ENCODE data around the gene SLC22A4. TPM values are rescaled to one million over a fixed set of nuclear protein-coding genes. Genes with fewer than 3 reads are reported as not detected.
A peak's percentile ranks its signal among the peaks of the same experiment; 100 is the strongest.

Gene SLC22A4
- total RNA-seq, 1 experiment from 2014 or later = 3.8 TPM

GRCh38 chr5:132266836-132267160 is 27.4 kb upstream of the SLC22A4 start:
- H3K9me3 ChIP-seq (replicated peaks) = no peaks in the 10 kb centered on the region
- no peak overlapping the region for H3K27ac ChIP-seq
- H3K4me3 ChIP-seq = no peak overlapping the region
- H3K36me3 ChIP-seq = peaks cover 91% of the 10 kb centered on the region
- H3K27me3 ChIP-seq (replicated peaks) = no peaks in the 10 kb centered on the region
- DNase-seq (ENCODE audit: low read depth in 1 of 2, low spot score in 2 of 2) = peak in 1 of 2 experiments; percentile 41
- H3K4me1 ChIP-seq (replicated peaks) = peaks cover 89% of the 10 kb centered on the region

GRCh38 chr5:132267166-132267739 is 26.9 kb upstream of the SLC22A4 start:
- Histone ChIP-seq H3K27me3 (replicated peaks) (no peaks in the 10 kb centered on the region), H3K4me3 (no peak overlapping the region), H3K4me1 (replicated peaks) (peaks cover 84% of the 10 kb centered on the region), H3K9me3 (replicated peaks) (no peaks in the 10 kb centered on the region), H3K27ac (peak overlapping the region; percentile 92), H3K36me3 (peaks cover 91% of the 10 kb centered on the region)
- DNase-seq (ENCODE audit: low read depth in 1 of 2, low spot score in 2 of 2) = peak in 1 of 2 experiments; percentile 37

GRCh38 chr5:132267931-132268768 is 26.0 kb upstream of the SLC22A4 start:
- H3K4me3 ChIP-seq = no peak overlapping the region
- H3K9me3 ChIP-seq (replicated peaks) = no peaks in the 10 kb centered on the region
- peak; percentile 58 to 82 for DNase-seq (ENCODE audit: low read depth in 1 of 2, low spot score in 2 of 2)
- H3K27me3 ChIP-seq (replicated peaks) = no peaks in the 10 kb centered on the region
- H3K27ac ChIP-seq = peak overlapping the region; percentile 92
- peaks cover 75% of the 10 kb centered on the region for H3K4me1 ChIP-seq (replicated peaks)
- peaks cover 91% of the 10 kb centered on the region for H3K36me3 ChIP-seq

DNA sequence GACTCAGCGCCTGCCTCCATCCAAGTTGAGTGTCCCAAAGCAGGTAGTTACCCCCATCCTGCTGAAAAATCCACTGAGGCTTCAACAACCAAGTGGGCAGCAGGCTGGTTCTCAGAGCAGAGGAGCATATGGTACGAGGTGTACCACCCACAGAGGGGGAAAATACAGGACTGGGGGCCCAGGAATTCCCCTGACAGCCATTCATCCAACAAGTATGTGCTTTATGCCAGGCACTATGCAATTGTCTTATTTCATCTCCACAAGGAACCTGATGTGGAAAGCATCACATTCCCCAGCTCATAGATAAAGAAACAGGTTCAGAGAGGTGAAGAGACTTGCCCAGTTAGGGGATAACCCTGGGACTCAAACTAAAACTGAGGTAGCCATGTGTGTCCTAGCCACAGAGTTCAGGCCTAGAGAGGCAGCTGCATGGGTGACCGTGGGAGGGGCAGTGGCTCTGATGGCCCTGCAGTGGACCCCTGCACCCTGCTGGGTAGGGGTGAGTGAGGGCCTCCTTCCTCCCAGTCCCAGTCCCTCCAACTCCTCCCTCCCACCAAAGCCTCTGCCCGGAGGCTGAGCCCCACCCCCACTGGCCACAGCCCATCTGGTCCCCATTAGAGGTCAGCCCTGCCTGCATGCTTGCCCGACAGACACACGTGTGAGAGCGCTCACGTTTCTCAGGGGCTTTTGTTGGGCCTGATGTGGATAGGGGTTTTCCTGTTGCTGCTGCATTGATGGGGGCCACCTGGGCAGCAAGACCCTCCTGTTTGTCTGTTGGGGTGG is 25.2 kb upstream of the SLC22A4 start:
- DNase-seq (ENCODE audit: low read depth in 1 of 2, low spot score in 2 of 2) = peak; percentile 90 to 95
- H3K36me3 ChIP-seq = peaks cover 91% of the 10 kb centered on the region
- H3K27ac ChIP-seq = peak overlapping the region; percentile 92

DNA sequence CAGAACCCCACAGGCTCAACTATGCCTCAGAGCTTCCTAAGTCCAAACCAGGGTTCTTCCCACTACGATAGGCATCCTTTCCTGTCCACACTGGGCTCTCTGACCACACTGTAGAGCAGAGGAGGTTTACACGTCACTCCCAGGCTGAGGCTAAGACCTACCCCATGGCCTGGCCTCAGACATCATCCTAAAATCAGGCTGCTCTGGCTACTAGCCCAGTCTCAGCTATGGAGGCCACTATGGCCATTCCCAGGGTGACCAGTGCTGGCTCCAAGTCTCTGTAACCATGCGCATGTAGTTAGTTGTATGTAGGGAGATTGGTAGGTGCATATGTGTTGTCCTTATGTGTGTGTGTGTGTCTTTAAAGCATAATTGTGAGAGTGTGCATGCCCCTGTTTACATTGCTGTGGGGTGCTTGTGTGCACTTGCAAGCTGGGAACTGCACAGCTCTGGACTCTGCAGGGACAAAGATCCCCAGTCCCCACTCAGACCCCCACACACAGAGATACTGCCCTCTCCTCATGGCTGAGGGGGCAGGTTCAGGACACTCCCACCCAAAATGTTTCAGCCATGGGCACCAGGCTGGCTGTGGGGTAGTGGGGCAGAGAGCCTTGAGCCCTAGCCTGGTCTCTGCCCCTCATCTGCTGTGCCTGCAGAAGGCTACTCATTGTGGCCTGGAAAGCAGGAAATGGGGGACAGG is 24.4 kb upstream of the SLC22A4 start:
- peaks cover 92% of the 10 kb centered on the region for H3K36me3 ChIP-seq
- peak overlapping the region; percentile 92 for H3K27ac ChIP-seq
- no peak overlapping the region for H3K4me3 ChIP-seq
- peak in 1 of 2 experiments; percentile 65 for DNase-seq (ENCODE audit: low read depth in 1 of 2, low spot score in 2 of 2)
- H3K4me1 ChIP-seq (replicated peaks) = peaks cover 59% of the 10 kb centered on the region
- H3K27me3 ChIP-seq (replicated peaks) = no peaks in the 10 kb centered on the region
- H3K9me3 ChIP-seq (replicated peaks) = no peaks in the 10 kb centered on the region

More for the DNA sequence above, 25.2 kb upstream of the SLC22A4 start:
- H3K9me3 ChIP-seq (replicated peaks) = no peaks in the 10 kb centered on the region
- peaks cover 67% of the 10 kb centered on the region for H3K4me1 ChIP-seq (replicated peaks)
- H3K4me3 ChIP-seq = no peak overlapping the region
- no peaks in the 10 kb centered on the region for H3K27me3 ChIP-seq (replicated peaks)

GRCh38 chr5:132270335-132270665 is 23.9 kb upstream of the SLC22A4 start:
- H3K36me3 ChIP-seq = peaks cover 87% of the 10 kb centered on the region
- peak overlapping the region; percentile 92; the same call in 1 of the 2 replicates for H3K27ac ChIP-seq
- H3K27me3 ChIP-seq (replicated peaks) = no peaks in the 10 kb centered on the region
- no peaks in the 10 kb centered on the region for H3K9me3 ChIP-seq (replicated peaks)
- H3K4me1 ChIP-seq (replicated peaks) = peaks cover 54% of the 10 kb centered on the region
- H3K4me3 ChIP-seq = no peak overlapping the region
- no peak for DNase-seq (ENCODE audit: low read depth in 1 of 2, low spot score in 2 of 2)

DNA sequence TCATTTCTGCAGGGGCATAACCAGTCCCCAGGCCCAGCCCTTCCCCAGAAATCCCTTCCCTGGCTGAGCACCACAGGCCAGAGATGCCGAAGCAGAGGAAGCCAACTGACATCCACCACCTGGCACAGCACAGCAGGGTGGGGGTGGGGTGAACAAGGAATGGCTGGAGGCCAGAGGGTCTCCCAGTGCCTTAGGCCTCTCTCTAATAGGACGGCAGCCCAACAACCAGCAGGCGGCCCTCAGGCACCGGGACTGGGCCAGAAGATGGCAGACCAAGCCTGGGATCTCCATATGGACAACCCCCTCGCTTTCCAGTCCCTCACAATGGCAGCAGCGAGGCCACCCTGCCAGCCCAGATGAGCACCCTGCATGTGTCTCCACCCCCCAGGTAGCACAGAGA is 23.5 kb upstream of the SLC22A4 start:
- Histone ChIP-seq H3K9me3 (replicated peaks) (no peaks in the 10 kb centered on the region), H3K27ac (no peak overlapping the region), H3K36me3 (peaks cover 84% of the 10 kb centered on the region)

GRCh38 chr5:132271251-132272246 is 22.6 kb upstream of the SLC22A4 start:
- no peaks in the 10 kb centered on the region for H3K27me3 ChIP-seq (replicated peaks)
- H3K36me3 ChIP-seq = peaks cover 77% of the 10 kb centered on the region
- peak in 1 of 2 experiments; percentile 53 for DNase-seq (ENCODE audit: low read depth in 1 of 2, low spot score in 2 of 2)
- peaks cover 41% of the 10 kb centered on the region for H3K4me1 ChIP-seq (replicated peaks)
- H3K9me3 ChIP-seq (replicated peaks) = no peaks in the 10 kb centered on the region
- H3K4me3 ChIP-seq = no peak overlapping the region
- H3K27ac ChIP-seq = no peak overlapping the region

More for the DNA sequence above, 23.5 kb upstream of the SLC22A4 start:
- DNase-seq (ENCODE audit: low read depth in 1 of 2, low spot score in 2 of 2) = no peak
- H3K4me3 ChIP-seq = no peak overlapping the region
- no peaks in the 10 kb centered on the region for H3K27me3 ChIP-seq (replicated peaks)
- H3K4me1 ChIP-seq (replicated peaks) = peaks cover 50% of the 10 kb centered on the region

- Histone ChIP-seq H3K36me3 (peaks cover 67% of the 10 kb centered on the region), H3K27ac (no peak overlapping the region), H3K9me3 (replicated peaks) (no peaks in the 10 kb centered on the region), H3K27me3 (replicated peaks) (no peaks in the 10 kb centered on the region), H3K4me1 (replicated peaks) (peaks cover 31% of the 10 kb centered on the region), H3K4me3 (no peak overlapping the region)
- DNase-seq (ENCODE audit: low read depth in 1 of 2, low spot score in 2 of 2) = peak; percentile 69 to 75
These were observed 21.6 kb upstream of the SLC22A4 start for GRCh38 chr5:132272311-132273210.

DNA sequence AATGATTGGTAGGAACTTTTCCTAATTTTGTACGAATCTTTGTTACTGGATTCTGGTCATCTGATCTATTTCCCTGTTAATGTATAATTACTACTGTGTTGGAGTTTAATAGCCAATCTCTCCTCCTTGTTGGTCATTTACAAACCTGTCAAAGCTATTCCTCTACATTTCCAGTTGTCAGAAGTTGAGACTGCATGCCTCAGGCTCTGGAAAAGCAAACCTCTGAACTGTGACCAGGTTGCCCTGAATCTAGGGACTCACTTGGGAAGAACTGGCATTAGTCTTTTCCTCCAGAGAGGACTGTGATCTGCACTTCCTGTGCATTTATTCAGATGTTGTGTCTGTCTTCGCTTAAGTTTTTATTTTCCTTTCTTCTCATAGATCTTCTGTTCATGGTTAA is 20.6 kb upstream of the SLC22A4 start:
- peak in 1 of 2 experiments; percentile 15 for DNase-seq (ENCODE audit: low read depth in 1 of 2, low spot score in 2 of 2)
- Histone ChIP-seq H3K27ac (no peak overlapping the region), H3K4me1 (replicated peaks) (peaks cover 20% of the 10 kb centered on the region), H3K9me3 (replicated peaks) (no peaks in the 10 kb centered on the region), H3K4me3 (no peak overlapping the region), H3K36me3 (peaks cover 56% of the 10 kb centered on the region), H3K27me3 (replicated peaks) (no peaks in the 10 kb centered on the region)

GRCh38 chr5:132274050-132274792 is 20.0 kb upstream of the SLC22A4 start:
- Histone ChIP-seq H3K4me3 (no peak overlapping the region), H3K4me1 (replicated peaks) (peaks cover 14% of the 10 kb centered on the region), H3K9me3 (replicated peaks) (no peaks in the 10 kb centered on the region), H3K36me3 (peaks cover 56% of the 10 kb centered on the region), H3K27me3 (replicated peaks) (no peaks in the 10 kb centered on the region), H3K27ac (no peak overlapping the region)
- peak in 1 of 2 experiments; percentile 47 for DNase-seq (ENCODE audit: low read depth in 1 of 2, low spot score in 2 of 2)
